Common myeloid progenitor, CD34-positive (primary cell): Measurements from ENCODE around the gene ZBTB8B.
"Not testable (repeated sequence)": the region's sequence is repeated elsewhere in the genome, so short reads cannot be mapped to it uniquely, and the experiment has no call there.

Experiments
- CTCF ChIA-PET: fragments of 350-600 bp; sonication (Branson Sonifier 250); formaldehyde crosslinking; loops from one replicate; lab custom pipeline; 2021; ENCODE audit warnings: antibody characterized with exemption; lab: Charles Lee
- POLR2A ChIA-PET: fragments of 350-600 bp; sonication (Branson Sonifier 250); formaldehyde crosslinking; loops from one replicate; lab custom pipeline; 2021; ENCODE audit warnings: antibody characterized with exemption; lab: Charles Lee
- DNase-seq, 3 donors: peaks; one replicate each; pipeline versions ENCODE4 v3.0.0 to v3.0.0-alpha.2; 2013
- H3K27ac ChIP-seq, 2 experiments: 1 replicate in 1 of 2; 2 replicates in 1 of 2; pipeline ENCODE4 v1.7.0; 2013; ENCODE audit warnings: inconsistent platforms in 2 of 2, low read length in 2 of 2, mild to moderate bottlenecking in 2 of 2, low read depth in 1 of 2, moderate library complexity in 1 of 2; ENCODE audit not compliant: severe bottlenecking in 2 of 2, insufficient read depth in 1 of 2, poor library complexity in 1 of 2
- H3K27me3 ChIP-seq, 5 experiments: replicated peaks in 2 of 5; 1 replicate in 3 of 5; 2 replicates in 2 of 5; pipeline versions ENCODE4 v1.6.1 to v1.7.0; 2013; ENCODE audit warnings: low read length in 4 of 5, mild to moderate bottlenecking in 2 of 5, moderate library complexity in 2 of 5, inconsistent platforms in 1 of 5; ENCODE audit not compliant: insufficient read depth in 5 of 5, control insufficient read depth in 4 of 5
- H3K36me3 ChIP-seq, 4 experiments: 1 replicate in 2 of 4; 2 replicates in 2 of 4; pipeline versions ENCODE4 v1.6.1 to v1.7.0; 2013; ENCODE audit warnings: low read length in 3 of 4, control low read depth in 1 of 4, mild to moderate bottlenecking in 1 of 4; ENCODE audit not compliant: control insufficient read depth in 4 of 4, insufficient read depth in 4 of 4
- H3K4me1 ChIP-seq, 4 experiments: 1 replicate in 3 of 4; 2 replicates in 1 of 4; pipeline versions ENCODE4 v1.6.1 to v1.7.1; 2013; ENCODE audit warnings: low read length in 3 of 4, mild to moderate bottlenecking in 3 of 4, control low read depth in 1 of 4, inconsistent platforms in 1 of 4, moderate library complexity in 1 of 4; ENCODE audit not compliant: control insufficient read depth in 4 of 4, insufficient read depth in 4 of 4; ENCODE audit errors: control extremely low read depth in 1 of 4
- H3K4me3 ChIP-seq, 7 experiments: 1 replicate in 4 of 7; 2 replicates in 3 of 7; pipeline versions ENCODE4 v1.5.1 to v1.7.0; 2013; ENCODE audit warnings: mild to moderate bottlenecking in 7 of 7, low read length in 6 of 7, moderate library complexity in 6 of 7, inconsistent platforms in 2 of 7, low read depth in 2 of 7, control low read depth in 1 of 7; ENCODE audit not compliant: insufficient read depth in 4 of 7, control insufficient read depth in 1 of 7; ENCODE audit errors: extremely low read depth in 1 of 7
- H3K9me3 ChIP-seq, 5 experiments: 1 replicate in 4 of 5; 2 replicates in 1 of 5; pipeline versions ENCODE4 v1.6.1 to v1.7.1; 2013; ENCODE audit warnings: low read length in 4 of 5, mild to moderate bottlenecking in 2 of 5, inconsistent platforms in 1 of 5, low read depth in 1 of 5, moderate library complexity in 1 of 5; ENCODE audit not compliant: control insufficient read depth in 4 of 5, insufficient read depth in 2 of 5; ENCODE audit errors: control extremely low read depth in 1 of 5
- WGBS: methylation state at CpG from one replicate; pipeline ENCODE4 v1.1.5; 2013; ENCODE audit not compliant: insufficient coverage; 5-methylcytosine and 5-hydroxymethylcytosine counted together

ZBTB8B gene

GRCh38 chr1:32454726-32455125 is 10.1 kb upstream of the ZBTB8B start:
- WGBS, result no CpG with 5 or more reads among the region's 1 CpG
- no peak for DNase-seq

GRCh38 chr1:32455958-32456357 is 8.9 kb upstream of the ZBTB8B start:
- ChIA-PET CTCF (no interaction called here), POLR2A (interaction anchor here (0.5 kb wide), 1 partner anchor 40 kb away, joined by 3 read pairs; no protein-coding TSS in a partner anchor)
- H3K36me3 ChIP-seq, result no peaks in the 10 kb centered on the region
- no peak overlapping the region for H3K4me3 ChIP-seq
- no peaks in the 10 kb centered on the region for H3K27me3 ChIP-seq
- peaks cover 0 to 26% (median 12%) of the 10 kb centered on the region in 5 experiments for H3K9me3 ChIP-seq
- whole genome bisulfite sequencing, result 100% methylated on average over 2 of the region's 2 CpGs
- no peaks in the 10 kb centered on the region for H3K4me1 ChIP-seq
- DNase-seq, result no peak
- H3K27ac ChIP-seq, result no peak overlapping the region

More at GRCh38 chr1:32454726-32455125, 10.1 kb upstream of the ZBTB8B start:
- H3K36me3 ChIP-seq, result no peaks in the 10 kb centered on the region
- H3K4me1 ChIP-seq, result no peaks in the 10 kb centered on the region
- H3K9me3 ChIP-seq, result peaks cover 0 to 20% (median 9%) of the 10 kb centered on the region in 5 experiments
- no peaks in the 10 kb centered on the region for H3K27me3 ChIP-seq
- ChIA-PET CTCF (interaction anchor here (1.1 kb wide), 1 partner anchor 41 kb away, joined by 3 read pairs; no protein-coding TSS in a partner anchor), POLR2A (no interaction called here)
- no peak overlapping the region for H3K4me3 ChIP-seq
- H3K27ac ChIP-seq, result no peak overlapping the region

- H3K9me3 ChIP-seq, result peaks cover 0 to 26% (median 12%) of the 10 kb centered on the region in 5 experiments
- DNase-seq, H3K36me3 ChIP-seq, H3K27ac ChIP-seq, CTCF ChIA-PET, POLR2A ChIA-PET, H3K27me3 ChIP-seq, H3K4me1 ChIP-seq, H3K4me3 ChIP-seq: not testable (repeated sequence)
- WGBS, result 96% methylated on average over 2 of the region's 5 CpGs
Observed at GRCh38 chr1:32458798-32459197, 6.1 kb upstream of the ZBTB8B start.

GRCh38 chr1:32462977-32463376 is 1.9 kb upstream of the ZBTB8B start:
- DNase-seq, CTCF ChIA-PET, H3K4me3 ChIP-seq, H3K27ac ChIP-seq, H3K36me3 ChIP-seq, POLR2A ChIA-PET: not testable (repeated sequence)
- Histone ChIP-seq H3K27me3 (peaks cover 6 to 41% (median 27%) of the 10 kb centered on the region in 5 experiments), H3K9me3 (peaks cover 0 to 22% (median 9%) of the 10 kb centered on the region in 5 experiments), H3K4me1 (peaks cover 0 to 16% (median 13%) of the 10 kb centered on the region in 4 experiments)
- WGBS, result 93% methylated on average over 2 of the region's 2 CpGs

GRCh38 chr1:32464191-32464715 is 619 bp upstream of the ZBTB8B start:
- peak; percentile 9 to 58 (median 39) for DNase-seq
- CTCF ChIA-PET, result interaction anchor here (1.5 kb wide), 1 partner anchor 56 kb away, joined by 4 read pairs; no protein-coding TSS in a partner anchor
- H3K27ac ChIP-seq, result no peak overlapping the region
- H3K9me3 ChIP-seq, result peaks cover 0 to 11% (median 4%) of the 10 kb centered on the region in 5 experiments
- POLR2A ChIA-PET, result no interaction called here
- H3K27me3 ChIP-seq, result peaks cover 6 to 44% (median 27%) of the 10 kb centered on the region in 5 experiments
- WGBS, result 11% methylated on average over 18 of the region's 19 CpGs
- peak overlapping the region in 6 of 7 experiments; percentile 28 to 72 (median 56) for H3K4me3 ChIP-seq
- H3K4me1 ChIP-seq, result peaks cover 0 to 16% (median 13%) of the 10 kb centered on the region in 4 experiments
- H3K36me3 ChIP-seq, result no peaks in the 10 kb centered on the region

- no peaks in the 10 kb centered on the region for H3K9me3 ChIP-seq
- H3K4me1 ChIP-seq, result peaks cover 0 to 16% (median 13%) of the 10 kb centered on the region in 4 experiments
- no peaks in the 10 kb centered on the region for H3K36me3 ChIP-seq
- CTCF ChIA-PET, result no interaction called here
- H3K27me3 ChIP-seq, result peaks cover 6 to 47% (median 27%) of the 10 kb centered on the region in 5 experiments
- no peak overlapping the region for H3K27ac ChIP-seq
- 24% methylated on average over 9 of the region's 11 CpGs for WGBS
- peak overlapping the region in 3 of 7 experiments; percentile 63 to 72 (median 69) for H3K4me3 ChIP-seq
- POLR2A ChIA-PET, result no interaction called here
- peak in 2 of 3 donors; percentile 54 to 68 for DNase-seq
Observed at GRCh38 chr1:32465578-32465933, 684 bp downstream of the ZBTB8B start.

- WGBS, result 100% methylated on average over 2 of the region's 4 CpGs
- ChIA-PET CTCF (no interaction called here), POLR2A (no interaction called here)
- no peak for DNase-seq
- no peak overlapping the region for H3K4me3 ChIP-seq
- no peak overlapping the region for H3K27ac ChIP-seq
- no peaks in the 10 kb centered on the region for H3K9me3 ChIP-seq
- peaks cover 6 to 50% (median 24%) of the 10 kb centered on the region in 5 experiments for H3K27me3 ChIP-seq
- peaks cover 0 to 16% (median 13%) of the 10 kb centered on the region in 4 experiments for H3K4me1 ChIP-seq
- H3K36me3 ChIP-seq, result no peaks in the 10 kb centered on the region
Observed at GRCh38 chr1:32466761-32467160, 1.9 kb downstream of the ZBTB8B start.
